Suprapubic skin (tissue), 4 donors: ENCODE measurements around the gene CDH10. TPM values are rescaled to one million over a fixed set of nuclear protein-coding genes. Genes with fewer than 3 reads are reported as not detected.

Experiments
- DNase-seq, 2 donors: peaks; one replicate each; pipeline ENCODE4 v3.0.0-alpha.2; 2019; ENCODE audit warnings: low spot score in 2 of 2
- H3K27ac ChIP-seq: fragments of 200-600 bp; sonication (generic); one replicate; pipeline ENCODE4 v1.5.1; 2019
- H3K27me3 ChIP-seq: fragments of 200-600 bp; sonication (generic); one replicate; pipeline ENCODE4 v1.5.1; 2019
- H3K36me3 ChIP-seq: fragments of 200-600 bp; sonication (generic); one replicate; pipeline ENCODE4 v1.5.1; 2019
- H3K4me1 ChIP-seq: fragments of 200-600 bp; sonication (generic); one replicate; pipeline ENCODE4 v1.5.1; 2019
- H3K4me3 ChIP-seq: fragments of 200-600 bp; sonication (generic); one replicate; pipeline ENCODE4 v1.5.1; 2019; ENCODE audit warnings: mild to moderate bottlenecking
- H3K9me3 ChIP-seq: fragments of 200-600 bp; sonication (generic); one replicate; pipeline ENCODE4 v1.5.1; 2019
- EP300 ChIP-seq: sonication (generic); formaldehyde crosslinking; IDR thresholded peaks from one replicate; pipeline ENCODE4 v1.6.1; 2017; ENCODE audit warnings: antibody characterized with exemption
- POLR2A ChIP-seq, 2 donors: fragments of 450-650 bp; IDR thresholded peaks; one replicate each; pipeline ENCODE4 v1.6.1; 2017; ENCODE audit warnings: antibody characterized with exemption in 2 of 2, mild to moderate bottlenecking in 2 of 2, moderate library complexity in 2 of 2
- POLR2AphosphoS5 ChIP-seq, 3 donors: sonication (generic); formaldehyde crosslinking; IDR thresholded peaks; one replicate each; pipeline ENCODE4 v1.6.1; 2017; ENCODE audit warnings: antibody characterized with exemption in 3 of 3
- WGBS: methylation state at CpG from one replicate; pipeline ENCODE4 v1.1.5; 2018; 5-methylcytosine and 5-hydroxymethylcytosine counted together
- total RNA-seq, 4 donors: library from RNA; depleted of rRNA; stranded (reverse); fragments of >200 nt; gene quantifications; one replicate each; pipeline ENCODE4 v1.1.0, GENCODE V29; 2016
- TF ChIP-seq, protein P1 (sequence below), 2 donors: fragments of 200-600 bp in 1 of 2; fragments of 450-650 bp in 1 of 2; sonication (generic) in 1 of 2; IDR thresholded peaks; one replicate each; pipeline ENCODE4 v1.5.1; 2016 to 2019; ENCODE audit warnings: antibody characterized with exemption in 2 of 2, mild to moderate bottlenecking in 1 of 2, moderate library complexity in 1 of 2

The CDH10 gene
- total RNA-seq, 4 donors from 2014 or later, result not detected

- TF ChIP-seq POLR2AphosphoS5 (IDR thresholded peaks at IDR 0.05), result no peak
- TF ChIP-seq, protein P1, sequence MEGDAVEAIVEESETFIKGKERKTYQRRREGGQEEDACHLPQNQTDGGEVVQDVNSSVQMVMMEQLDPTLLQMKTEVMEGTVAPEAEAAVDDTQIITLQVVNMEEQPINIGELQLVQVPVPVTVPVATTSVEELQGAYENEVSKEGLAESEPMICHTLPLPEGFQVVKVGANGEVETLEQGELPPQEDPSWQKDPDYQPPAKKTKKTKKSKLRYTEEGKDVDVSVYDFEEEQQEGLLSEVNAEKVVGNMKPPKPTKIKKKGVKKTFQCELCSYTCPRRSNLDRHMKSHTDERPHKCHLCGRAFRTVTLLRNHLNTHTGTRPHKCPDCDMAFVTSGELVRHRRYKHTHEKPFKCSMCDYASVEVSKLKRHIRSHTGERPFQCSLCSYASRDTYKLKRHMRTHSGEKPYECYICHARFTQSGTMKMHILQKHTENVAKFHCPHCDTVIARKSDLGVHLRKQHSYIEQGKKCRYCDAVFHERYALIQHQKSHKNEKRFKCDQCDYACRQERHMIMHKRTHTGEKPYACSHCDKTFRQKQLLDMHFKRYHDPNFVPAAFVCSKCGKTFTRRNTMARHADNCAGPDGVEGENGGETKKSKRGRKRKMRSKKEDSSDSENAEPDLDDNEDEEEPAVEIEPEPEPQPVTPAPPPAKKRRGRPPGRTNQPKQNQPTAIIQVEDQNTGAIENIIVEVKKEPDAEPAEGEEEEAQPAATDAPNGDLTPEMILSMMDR (IDR thresholded peaks at IDR 0.05), result peak in 1 of 2 donors; percentile 12
- TF ChIP-seq POLR2A (IDR thresholded peaks at IDR 0.05), result no peak
- no peak for TF ChIP-seq EP300
- 16% methylated on average over 1 of the region's 1 CpG for WGBS
Observed at GRCh38 chr5:24642022-24642421, 2.8 kb downstream of the CDH10 start.

DNA sequence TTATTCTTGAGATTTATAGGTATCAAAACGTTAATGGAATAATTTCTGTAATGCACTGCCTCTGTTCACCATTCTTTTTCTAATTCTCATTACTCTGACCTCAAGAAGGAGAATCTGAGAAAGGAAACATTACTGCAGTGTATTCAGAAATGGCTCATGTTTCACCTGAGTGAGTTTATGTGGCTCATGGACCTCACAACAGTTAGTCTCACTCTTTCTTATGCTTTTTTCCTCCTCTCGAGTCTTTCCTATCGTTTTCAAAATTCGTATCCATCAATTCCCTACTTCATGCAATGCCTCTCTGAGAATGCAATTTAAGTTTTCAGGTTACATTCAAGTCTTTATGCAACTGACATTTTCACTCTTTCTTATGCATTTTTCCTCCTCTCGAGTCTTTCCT is 9.6 kb downstream of the CDH10 start:
- Histone ChIP-seq H3K27me3 (no peaks in the 10 kb centered on the region), H3K4me3 (no peak overlapping the region), H3K36me3 (no peaks in the 10 kb centered on the region), H3K9me3 (no peaks in the 10 kb centered on the region), H3K4me1 (no peaks in the 10 kb centered on the region), H3K27ac (no peak overlapping the region)
- 72% methylated on average over 5 of the region's 5 CpGs for WGBS
- DNase-seq, result no peak
- no peak for TF ChIP-seq POLR2AphosphoS5 (IDR thresholded peaks at IDR 0.05)
- no peak for TF ChIP-seq EP300
- TF ChIP-seq, protein P1 (IDR thresholded peaks at IDR 0.05), result no peak
- TF ChIP-seq POLR2A (IDR thresholded peaks at IDR 0.05), result no peak

More at GRCh38 chr5:24642022-24642421, 2.8 kb downstream of the CDH10 start:
- no peak for DNase-seq
- no peak overlapping the region for H3K27ac ChIP-seq
- peaks cover 9% of the 10 kb centered on the region for H3K4me1 ChIP-seq
- no peaks in the 10 kb centered on the region for H3K9me3 ChIP-seq
- peaks cover 7% of the 10 kb centered on the region for H3K27me3 ChIP-seq
- H3K36me3 ChIP-seq, result no peaks in the 10 kb centered on the region
- H3K4me3 ChIP-seq, result no peak overlapping the region

DNA sequence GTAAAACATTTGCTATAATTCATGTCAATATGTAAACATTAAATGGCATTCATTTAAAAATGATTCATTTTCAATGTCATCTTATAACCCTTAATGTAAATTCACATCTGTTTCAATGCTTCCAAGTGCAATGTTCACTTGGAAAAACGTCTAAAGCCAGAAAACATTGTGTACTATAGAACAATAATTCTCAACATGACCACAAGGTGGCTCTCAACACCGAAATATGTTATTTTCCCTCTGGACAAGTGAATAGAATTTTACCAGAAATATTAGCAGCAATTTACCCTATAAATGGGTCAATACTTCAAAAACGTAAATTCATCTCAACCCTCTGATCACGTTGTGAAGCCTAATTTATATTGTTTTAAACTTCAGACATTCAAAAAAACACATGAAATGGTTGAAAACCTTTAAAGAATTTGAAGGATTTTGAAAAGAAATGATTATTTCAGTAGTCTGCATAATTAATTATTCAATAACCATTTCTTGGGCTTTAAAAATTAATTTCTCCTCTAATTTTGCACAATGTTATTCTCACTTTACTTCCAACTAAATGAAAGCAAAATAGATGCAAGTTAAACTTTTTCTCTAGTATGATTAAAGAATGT is 11.0 kb downstream of the CDH10 start:
- no peak for DNase-seq
- no peaks in the 10 kb centered on the region for H3K4me1 ChIP-seq
- H3K4me3 ChIP-seq, result no peak overlapping the region
- H3K36me3 ChIP-seq, result no peaks in the 10 kb centered on the region
- TF ChIP-seq, protein P1 (IDR thresholded peaks at IDR 0.05), result peak; percentile 32 to 46
- no peak for TF ChIP-seq POLR2AphosphoS5 (IDR thresholded peaks at IDR 0.05)
- no peaks in the 10 kb centered on the region for H3K27me3 ChIP-seq
- no peak overlapping the region for H3K27ac ChIP-seq
- H3K9me3 ChIP-seq, result no peaks in the 10 kb centered on the region
- 1% methylated on average over 4 of the region's 4 CpGs for WGBS

DNA sequence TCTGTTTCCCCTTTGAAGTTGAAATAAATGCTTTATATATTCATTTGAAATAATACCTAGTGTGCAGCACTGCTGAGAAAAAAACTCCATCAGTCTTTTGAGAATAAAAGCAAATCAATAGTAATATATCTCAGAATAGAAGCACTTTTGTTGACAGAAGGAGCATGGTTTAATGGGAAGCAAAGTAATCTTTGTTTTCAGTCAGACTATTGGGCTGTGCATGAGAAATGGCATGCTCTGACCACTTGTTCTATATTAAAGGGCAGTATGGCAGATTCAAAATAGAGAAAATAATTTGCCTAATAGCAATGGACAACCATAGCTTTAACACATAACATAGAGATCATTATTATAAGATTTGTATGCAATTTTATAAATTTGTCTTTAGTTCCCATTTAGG is 12.4 kb downstream of the CDH10 start:
- Histone ChIP-seq H3K4me1 (no peaks in the 10 kb centered on the region), H3K9me3 (no peaks in the 10 kb centered on the region), H3K27ac (no peak overlapping the region), H3K36me3 (no peaks in the 10 kb centered on the region), H3K4me3 (no peak overlapping the region), H3K27me3 (no peaks in the 10 kb centered on the region)
- DNase-seq, result no peak
- TF ChIP-seq POLR2AphosphoS5 (IDR thresholded peaks at IDR 0.05) (no peak), EP300 (no peak), POLR2A (IDR thresholded peaks at IDR 0.05) (no peak)
- TF ChIP-seq, protein P1 (IDR thresholded peaks at IDR 0.05), result no peak

- DNase-seq, result no peak
- Histone ChIP-seq H3K4me1 (no peaks in the 10 kb centered on the region), H3K4me3 (no peak overlapping the region), H3K27ac (no peak overlapping the region), H3K36me3 (no peaks in the 10 kb centered on the region), H3K9me3 (no peaks in the 10 kb centered on the region), H3K27me3 (no peaks in the 10 kb centered on the region)
- TF ChIP-seq, protein P1 (IDR thresholded peaks at IDR 0.05), result no peak
- TF ChIP-seq POLR2A (IDR thresholded peaks at IDR 0.05) (no peak), EP300 (no peak), POLR2AphosphoS5 (IDR thresholded peaks at IDR 0.05) (no peak)
Observed at GRCh38 chr5:24630918-24631317, 13.9 kb downstream of the CDH10 start.
